HPDE6-E6E7 (cell line): ENCODE measurements around the gene SPON1.
"Not testable (repeated sequence)": the region's sequence is repeated elsewhere in the genome, so short reads cannot be mapped to it uniquely, and the experiment has no call there.

Source experiments
- DNase-seq: peaks from one replicate; pipeline ENCODE4 v3.0.0; 2011; ENCODE audit warnings: missing footprints; ENCODE audit errors: extremely low spot score

SPON1 gene

DNA sequence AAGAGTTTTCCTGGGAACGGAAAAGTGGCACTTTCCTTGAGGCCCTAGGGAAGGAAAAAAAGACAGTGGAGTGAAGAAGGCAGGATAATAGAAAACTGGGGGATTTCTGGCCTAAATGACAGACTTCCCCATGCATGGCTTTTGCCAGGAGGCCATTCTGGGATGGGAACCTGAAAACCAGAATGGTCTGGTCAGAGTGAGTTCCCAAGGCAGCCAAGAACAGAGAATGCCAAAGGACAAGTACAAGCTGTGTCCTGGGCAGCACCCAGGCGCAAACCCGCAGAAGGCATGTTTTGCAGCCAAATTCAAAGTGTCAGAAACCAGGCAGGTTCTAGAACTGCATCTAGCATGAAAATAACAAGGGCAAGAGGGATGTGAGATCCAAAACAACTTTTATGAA, 162.4 kb downstream of the SPON1 start:
- DNase-seq = no peak

DNA sequence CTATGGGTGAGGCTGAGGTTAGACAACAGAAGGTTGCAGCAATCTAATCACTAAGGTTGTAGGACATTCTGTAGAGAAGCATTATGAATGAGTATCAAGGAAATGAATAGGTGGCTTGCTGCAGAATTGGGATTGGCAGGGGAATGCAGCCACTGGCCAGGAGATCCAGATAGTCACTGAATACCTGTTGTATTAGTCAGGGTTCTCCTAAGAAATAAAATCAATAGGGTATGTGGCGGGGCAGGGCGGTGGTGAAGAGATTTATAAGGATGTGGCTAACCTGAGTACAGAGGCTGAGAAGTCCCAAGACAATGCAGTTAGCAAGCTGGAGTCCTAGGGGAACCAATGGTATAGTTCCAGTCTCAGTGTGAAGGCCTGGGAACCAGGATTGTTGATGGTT, 163.0 kb downstream of the SPON1 start:
- no peak for DNase-seq

DNA sequence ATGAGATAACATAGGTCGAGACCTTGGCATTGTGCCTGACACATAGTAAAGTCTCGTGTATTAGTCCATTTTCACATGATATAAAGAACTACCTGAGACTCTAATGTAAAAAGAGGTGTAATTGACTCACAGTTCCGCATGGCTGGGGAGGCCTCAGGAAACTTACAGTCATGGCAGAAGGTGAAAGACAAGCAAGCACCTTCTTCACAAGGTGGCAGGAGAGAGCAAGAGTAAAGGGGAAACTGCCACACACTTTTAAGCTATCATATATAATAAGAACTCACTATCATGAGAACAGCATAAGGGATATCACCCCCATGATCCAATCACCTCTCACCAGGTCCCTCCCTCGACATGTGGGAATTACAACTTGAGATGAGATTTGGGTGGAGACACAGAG, 165.2 kb downstream of the SPON1 start:
- DNase-seq = no peak

DNA sequence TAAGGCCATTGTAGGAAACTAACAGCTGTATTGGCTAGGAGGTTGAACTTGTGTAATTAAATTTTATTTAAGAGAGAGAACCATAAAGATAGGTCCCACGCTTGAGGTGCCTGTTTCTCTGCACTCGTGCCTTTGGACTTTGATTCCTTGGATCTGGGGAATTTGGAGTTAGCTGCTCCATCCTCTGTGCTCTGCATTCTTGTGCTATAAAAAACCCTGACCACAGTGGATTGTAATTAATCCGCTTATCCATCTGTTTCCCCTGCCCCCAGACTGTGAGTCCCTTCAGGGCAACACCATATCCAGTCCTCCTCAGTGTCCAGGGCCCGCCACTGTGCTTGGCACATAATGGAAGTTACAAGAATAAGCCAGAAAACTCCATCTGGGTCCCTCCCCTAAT, 169.8 kb downstream of the SPON1 start:
- DNase-seq = no peak

DNA sequence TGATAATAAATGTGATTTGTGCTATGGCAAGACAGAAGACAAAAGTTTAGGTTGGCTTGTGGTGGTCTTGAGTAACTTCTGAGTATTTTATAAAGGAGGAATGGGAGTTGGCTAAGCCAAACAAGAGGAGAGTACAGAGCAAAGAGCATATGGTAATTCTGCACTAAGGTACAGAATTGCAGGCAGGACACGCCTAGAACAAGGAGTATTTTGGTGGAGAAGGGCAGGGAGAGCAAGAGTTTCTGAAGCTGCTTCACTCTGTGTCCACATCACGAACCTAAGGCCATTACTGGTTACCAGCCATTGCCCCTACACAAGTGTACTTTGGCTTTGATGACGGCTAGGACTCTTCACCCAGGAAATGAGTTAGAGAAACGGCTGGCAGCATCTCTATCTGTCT, 170.9 kb downstream of the SPON1 start:
- DNase-seq = no peak

DNA sequence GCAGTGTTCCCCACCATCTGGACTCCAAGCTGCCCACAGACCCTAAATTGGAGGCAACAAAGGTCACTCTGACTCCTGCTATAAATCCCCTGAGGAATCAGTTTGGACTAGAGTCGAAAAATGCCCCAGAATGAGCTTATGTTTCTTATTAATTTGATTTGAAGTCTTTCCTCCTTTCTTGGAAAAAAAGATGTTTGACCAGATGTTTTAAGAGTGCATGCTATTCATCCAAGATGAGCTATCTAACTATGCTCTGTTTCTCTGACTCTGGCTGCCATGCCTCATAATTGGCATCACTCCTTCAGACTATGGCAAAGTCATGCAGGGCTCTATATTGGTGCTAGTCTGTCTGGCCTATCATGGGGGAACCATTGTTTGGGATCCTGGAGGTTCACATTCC, 174.0 kb downstream of the SPON1 start:
- no peak for DNase-seq

DNA sequence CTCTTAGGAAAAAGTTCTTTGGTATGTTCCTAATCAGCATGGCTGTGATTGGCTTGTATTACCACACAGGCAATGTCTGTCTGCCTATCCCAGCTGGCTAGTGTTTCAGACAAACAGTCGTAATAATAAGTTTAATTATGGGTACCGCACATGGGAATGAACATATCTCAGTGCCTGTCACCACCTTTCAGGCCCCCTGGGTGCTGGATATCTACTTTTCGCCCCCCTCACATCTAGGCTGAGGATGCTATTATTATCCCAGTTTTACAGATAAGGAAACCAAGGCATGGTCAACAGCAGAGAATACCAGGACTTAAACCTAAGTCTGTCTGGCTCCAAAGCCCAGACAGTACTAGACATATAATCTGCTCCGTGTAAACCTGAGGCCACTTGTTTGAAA, 174.8 kb downstream of the SPON1 start:
- DNase-seq = no peak

DNA sequence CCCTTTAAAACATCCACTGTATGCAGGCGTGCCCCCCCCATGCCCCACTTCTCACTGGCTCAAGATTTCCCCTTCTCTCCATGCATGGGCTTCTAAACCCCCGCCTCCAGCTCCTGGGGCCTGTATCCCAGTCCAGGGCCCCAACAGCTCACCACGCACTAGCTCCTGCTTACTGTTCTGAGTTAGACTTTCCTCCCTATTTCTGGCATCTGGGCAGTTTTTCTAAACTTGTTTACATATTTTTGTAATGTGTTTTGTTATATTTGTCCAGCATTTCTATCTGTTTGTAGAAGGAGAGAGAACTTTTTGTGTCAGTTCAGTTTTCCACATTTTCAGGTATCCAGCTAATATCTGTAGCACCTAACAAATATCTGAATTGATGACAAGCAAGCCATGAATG, 178.5 kb downstream of the SPON1 start:
- DNase-seq = no peak

DNA sequence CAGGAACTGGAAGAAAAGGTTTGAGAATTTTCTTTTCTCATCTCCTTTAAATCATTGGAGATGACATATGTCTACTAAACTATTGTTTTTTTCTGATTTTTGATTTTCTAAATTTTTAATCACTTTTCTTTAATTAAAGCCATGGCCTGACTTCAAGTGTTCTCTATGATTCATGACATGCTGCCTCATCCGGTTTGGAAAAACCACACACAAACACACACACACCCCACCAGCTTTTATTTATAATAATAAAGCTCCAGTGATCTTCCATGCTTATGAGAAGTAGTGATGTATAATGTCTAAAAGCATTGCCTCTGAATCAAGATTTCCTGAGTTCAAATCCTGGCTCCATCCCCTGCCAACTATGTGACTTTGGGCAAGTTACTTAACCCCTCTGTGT, 179.2 kb downstream of the SPON1 start:
- DNase-seq = no peak

DNA sequence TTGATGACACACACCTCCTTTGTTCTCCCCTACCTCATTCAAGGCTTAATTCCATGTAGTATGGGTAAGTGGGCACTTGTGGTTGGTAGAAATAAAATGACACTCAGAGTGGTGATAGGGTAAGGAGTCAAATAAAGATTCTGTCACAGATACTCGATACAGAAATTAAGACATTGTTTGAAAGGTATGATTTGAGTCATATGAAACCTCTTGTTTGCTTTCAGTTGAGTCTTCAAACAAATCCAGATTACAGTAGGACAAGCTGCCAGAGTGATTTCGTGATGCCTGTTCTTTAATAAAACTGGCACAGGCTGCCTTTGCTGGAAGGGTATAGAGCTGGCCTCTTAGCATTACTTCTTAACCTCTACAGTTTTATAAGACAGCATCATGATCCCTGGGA, 182.4 kb downstream of the SPON1 start:
- DNase-seq = no peak

DNA sequence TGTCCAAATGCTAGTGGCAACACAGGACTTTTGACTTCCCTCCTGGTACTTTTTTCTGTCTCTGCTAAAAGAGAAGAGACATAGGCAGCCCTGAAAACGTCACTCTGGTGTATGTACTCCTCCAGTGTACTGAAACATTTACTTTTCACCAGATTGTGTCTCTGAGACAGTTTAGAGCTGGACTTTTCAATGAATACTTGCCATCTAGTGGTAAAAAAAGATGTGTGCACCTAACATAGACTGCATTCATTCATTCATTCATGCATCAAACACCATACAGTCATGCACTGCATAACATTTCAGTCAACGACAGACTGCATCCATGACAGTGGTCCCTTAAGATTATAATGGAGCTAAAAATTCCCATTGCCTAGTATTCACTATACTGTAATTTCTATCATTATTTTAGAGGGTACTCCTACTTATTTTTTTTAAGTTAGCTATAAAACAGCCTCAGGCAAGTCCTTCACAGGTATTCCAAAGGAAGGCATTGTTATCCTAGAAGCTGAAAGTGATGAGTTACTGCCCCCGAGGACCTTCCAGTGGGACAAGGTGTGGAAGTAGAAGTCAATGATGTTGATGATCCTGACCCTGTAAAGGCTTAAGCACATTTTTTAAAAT, 186.2 kb downstream of the SPON1 start:
- DNase-seq = no peak

DNA sequence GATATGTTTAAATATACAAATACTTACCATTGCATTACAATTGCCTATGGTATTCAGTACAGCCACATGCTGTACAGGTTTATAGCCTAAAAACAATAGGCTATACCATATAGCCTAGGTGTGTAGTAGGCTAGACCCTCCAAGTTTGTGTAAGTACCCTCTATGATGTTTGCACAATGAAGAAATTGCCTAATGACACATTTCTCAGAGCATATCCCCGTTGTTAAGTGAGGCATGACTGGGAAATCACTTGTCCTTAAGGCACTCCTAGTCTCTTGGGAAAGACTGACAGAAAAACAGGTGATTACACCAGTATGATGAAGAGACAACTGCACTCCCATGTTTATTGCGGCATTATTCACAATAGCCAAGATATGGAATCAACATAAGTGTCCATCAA, 187.2 kb downstream of the SPON1 start:
- DNase-seq = no peak

DNA sequence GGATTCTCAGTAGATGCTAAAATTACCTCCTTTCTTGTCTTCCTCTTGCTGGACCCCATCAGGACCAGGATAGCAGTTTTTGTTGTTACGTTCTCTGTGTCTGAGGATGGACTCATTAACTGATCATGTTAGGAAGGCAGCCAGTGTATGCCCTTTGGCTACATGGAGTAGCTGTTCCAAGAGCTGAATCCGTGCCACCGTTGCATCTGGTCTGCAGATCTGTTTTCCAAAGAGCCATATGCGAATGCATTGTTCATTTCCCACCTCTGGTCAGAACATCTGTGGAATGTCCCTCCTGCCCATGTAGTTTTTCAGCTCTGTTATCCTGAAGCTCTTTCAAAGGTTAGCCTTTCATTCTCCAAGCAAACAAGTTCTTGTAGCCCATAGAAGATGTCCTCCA, 188.4 kb downstream of the SPON1 start:
- no peak for DNase-seq

DNA sequence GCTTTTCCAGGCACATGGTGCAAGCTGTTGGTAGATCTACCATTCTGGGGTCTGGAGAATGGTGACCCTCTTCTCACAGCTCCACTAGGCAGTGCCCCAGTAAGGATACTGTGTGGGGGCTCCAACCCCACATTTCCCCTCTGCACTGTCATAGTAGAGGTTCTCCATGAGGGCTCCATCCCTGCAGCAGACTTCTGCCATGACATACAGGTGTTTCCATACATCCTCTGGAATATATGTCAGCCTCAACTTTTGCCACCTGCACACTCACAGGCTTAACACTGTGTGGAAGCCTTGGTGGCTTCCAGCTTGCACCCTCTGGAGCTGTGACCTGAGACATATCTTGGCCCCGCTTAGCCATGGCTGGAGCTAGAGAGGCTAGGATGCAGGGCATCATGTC, 191.6 kb downstream of the SPON1 start:
- DNase-seq = not testable (repeated sequence)

DNA sequence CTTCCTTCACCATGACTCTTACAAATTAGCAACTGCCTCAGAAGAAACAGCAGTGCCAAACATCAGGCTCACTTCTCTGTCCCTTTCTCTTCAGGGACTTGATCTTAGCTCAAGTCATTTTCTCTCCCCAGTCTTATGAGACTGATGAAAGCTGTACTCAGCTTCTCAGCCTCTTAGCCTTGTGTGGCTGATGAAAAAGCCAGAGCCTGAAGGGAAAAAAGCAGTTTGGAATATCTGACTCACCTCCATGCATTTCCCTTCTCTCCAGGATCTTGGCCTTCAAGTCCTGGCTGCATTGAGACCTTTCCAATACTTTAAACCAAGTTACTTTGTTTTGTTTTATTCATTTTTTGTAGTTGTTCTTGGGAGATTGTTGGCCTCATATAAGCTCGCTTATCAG, 195.9 kb downstream of the SPON1 start:
- no peak for DNase-seq

DNA sequence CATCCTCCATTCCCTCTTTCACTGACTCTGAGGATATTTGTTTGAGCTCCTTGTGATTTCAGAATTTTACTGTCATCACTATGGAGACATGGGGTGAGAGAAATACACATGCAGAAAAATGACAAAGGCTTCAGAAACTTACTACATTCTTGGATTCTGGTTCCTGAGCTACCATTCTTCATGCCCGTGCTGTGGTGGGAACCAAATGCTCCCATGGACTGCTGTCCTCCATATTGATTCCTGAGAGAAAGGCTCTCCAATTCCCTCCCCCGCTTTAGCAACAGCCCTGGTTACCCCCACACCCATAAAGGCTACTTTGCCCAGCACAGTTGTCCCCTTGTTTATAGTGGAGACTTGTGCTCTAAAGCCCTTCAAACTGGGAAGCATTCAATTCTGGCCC, 201.1 kb downstream of the SPON1 start:
- no peak for DNase-seq

DNA sequence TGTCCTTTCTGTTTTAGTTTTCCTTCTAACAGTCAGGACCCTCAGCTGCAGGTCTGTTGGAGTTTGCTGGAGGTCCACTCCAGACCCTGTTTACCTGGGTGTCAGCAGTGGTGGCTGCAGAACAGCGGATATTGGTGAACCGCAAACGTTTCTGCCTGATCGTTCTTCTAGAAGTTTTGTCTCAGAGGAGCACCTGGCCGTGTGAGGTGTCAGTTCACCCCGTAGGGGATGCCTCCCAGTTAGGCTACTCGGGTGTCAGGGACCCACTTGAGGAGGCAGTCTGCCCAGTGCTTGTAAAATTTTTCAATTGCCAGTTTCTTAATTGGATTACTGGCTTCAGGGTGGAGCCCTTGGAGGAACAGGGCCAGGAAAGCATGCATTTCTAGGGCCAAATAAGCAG, 211.2 kb downstream of the SPON1 start:
- DNase-seq = not testable (repeated sequence)

DNA sequence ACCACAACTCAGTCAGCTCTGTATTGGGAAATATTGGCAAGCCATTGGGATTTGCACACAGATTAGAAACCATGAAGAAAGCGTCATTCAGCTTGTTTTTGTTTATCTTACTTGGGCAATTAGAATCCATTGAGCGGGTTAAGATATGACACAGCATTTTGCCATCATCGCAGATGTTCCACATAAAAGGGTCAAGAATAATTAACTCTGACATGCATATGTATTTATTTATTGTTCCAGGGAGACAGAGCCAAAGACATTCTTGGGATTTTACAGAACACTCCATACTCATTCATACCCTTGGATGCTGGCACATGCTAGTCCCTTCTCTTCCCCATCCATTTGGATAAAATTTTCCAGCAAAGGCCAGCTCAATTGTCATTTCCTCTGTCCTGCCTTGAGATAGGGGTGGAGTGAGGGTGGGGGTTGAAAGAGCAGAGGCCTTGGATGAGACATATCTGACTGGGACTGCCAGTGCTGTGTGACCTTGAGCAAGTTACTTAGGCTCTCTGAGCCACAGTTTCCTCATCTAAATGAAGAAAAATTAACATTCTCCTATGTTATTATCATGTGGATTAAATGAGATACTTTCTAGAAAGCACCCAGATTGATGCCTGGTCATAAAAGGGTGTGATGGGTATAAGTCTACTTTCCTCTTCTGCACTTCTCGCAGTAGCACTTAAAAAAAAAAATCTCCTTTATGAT, 216.7 kb downstream of the SPON1 start:
- no peak for DNase-seq

DNA sequence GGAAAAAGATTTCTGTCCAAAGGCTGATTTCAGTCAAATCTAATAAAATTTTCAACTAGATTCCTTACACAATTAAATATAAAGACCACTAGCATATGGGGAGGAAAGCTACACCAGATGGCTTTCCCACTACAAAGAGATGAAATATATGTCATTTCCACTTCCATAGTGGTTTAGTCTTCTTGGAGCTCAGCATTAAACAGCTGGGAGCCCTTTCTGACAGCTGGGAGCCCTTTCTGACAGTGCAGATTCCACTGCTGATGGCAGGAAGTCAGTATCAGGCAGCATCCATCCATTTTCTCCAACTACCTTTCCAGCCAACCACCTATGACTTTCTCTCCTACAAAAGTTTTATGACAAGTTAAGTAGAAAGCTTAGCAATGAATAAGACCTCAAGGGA, 218.6 kb downstream of the SPON1 start:
- DNase-seq = no peak

DNA sequence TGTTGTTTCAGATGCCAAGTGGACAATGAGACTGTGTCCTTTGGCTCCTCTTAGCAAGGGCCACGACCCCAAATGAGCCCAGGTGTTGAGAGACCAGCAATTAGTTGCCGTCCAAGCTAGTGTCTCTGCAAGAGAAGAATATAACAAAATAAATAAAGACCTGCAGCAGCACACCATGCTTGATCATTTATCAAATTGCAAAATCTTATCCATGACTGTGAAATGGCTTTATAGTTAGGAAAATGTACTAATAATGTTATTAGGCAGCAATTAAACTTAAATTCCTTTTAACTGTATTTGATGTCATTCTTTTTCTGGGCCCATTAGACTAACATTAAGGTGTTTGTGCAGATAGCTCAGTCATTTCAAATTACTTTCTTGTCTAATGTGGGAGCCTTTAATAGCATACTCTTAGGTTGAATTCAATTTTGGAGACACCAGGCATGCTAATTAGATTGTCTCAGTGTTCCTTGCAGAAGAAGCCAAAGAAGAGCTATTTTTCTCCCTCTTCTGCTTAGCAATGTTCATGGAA, 220.4 kb downstream of the SPON1 start:
- no peak for DNase-seq

DNA sequence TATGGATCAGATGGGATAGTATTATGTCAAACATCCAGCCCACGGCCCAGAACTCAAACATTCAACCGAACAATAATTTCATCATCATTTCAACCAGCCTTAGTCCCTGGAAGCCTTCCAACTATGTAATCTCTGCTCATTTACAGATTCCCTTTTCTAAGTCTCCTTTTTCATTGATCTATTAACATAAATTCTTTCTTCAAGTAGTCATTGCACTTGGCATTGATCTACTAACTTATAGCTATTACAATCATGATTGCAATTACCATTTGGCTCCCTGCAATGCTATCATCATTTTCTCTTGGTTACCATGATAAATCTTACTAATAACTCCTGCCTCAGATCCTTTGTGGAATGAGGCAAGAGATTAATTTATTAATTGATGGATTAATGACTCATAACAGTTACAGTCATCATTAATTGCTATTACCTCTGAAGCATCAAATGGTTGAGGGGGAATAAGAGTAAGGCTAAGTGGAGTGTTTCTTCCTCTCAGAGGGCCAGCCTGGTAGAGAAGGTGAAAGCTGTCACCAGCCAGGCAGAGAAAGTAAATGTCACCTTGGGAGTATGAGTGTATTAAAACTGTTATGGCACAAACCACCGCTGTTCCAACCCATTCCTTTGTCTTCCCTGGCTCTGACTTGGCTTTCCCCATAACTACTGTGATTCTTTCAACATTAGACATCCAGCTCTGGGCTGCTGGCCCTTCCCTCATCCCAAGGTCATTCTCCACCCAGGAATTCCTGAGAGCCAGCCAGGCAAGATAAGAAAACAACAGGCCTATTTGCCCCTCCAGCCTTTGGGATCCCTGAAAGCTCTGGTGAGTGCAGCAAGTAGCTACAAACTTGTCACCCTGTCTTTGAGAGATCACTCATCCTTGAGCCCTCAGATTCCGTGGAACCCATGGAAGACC, 221.8 kb downstream of the SPON1 start:
- DNase-seq = no peak

DNA sequence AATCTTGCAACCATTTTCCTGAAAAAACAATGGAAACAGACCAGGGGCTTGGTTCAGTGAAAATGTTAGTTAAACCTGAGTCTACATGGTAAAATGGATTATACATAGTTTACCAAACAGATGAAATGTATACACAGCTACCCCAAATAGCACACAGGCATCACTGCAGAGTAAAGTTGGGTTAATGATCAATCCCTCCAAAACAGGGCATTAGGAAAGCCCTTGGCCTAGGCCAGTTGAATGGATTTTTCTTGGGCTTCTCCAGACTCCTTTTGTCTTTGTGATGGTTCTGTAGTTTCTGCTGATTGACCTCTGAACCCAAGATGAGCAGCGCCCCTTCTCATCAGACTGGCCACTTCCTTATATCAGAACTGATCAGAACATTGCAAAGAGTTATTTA, 222.9 kb downstream of the SPON1 start:
- no peak for DNase-seq
